Thoracic aorta (tissue), 2 donors: ENCODE results near the gene EMC9. TPM values are rescaled to one million over a fixed set of nuclear protein-coding genes. Genes with fewer than 3 reads are reported as not detected.
"Not testable (repeated sequence)": the region's sequence is repeated elsewhere in the genome, so short reads cannot be mapped to it uniquely, and the experiment has no call there.

Experiments
- ATAC-seq: fragments of 150-250 bp; one replicate; pipeline ENCODE4 v1.8.0; 2017; ENCODE audit warnings: low read depth; ENCODE audit not compliant: insufficient number of reproducible peaks, low FRiP score
- DNase-seq: peaks from one replicate; pipeline ENCODE4 v3.0.0-alpha.2; 2020; ENCODE audit warnings: low spot score
- H3K27ac ChIP-seq, 2 donors: fragments of 200-600 bp; sonication (generic); 1 replicate in 1 of 2; 2 replicates in 1 of 2; pipeline ENCODE4 v1.5.1; 2016; ENCODE audit warnings: mild to moderate bottlenecking in 2 of 2, moderate library complexity in 2 of 2
- H3K27me3 ChIP-seq: fragments of 200-600 bp; sonication (generic); replicated peaks from 2 replicates; pipeline ENCODE4 v1.6.0; 2016; ENCODE audit warnings: mild to moderate bottlenecking; ENCODE audit not compliant: insufficient read depth
- H3K36me3 ChIP-seq: fragments of 200-600 bp; sonication (generic); one replicate; pipeline ENCODE4 v1.5.1; 2016
- H3K4me1 ChIP-seq, 2 donors: fragments of 200-600 bp; sonication (generic); 1 replicate in 1 of 2; 2 replicates in 1 of 2; pipeline versions ENCODE4 v1.5.1 to v1.6.0; 2016; ENCODE audit warnings: low read depth in 2 of 2, mild to moderate bottlenecking in 1 of 2; ENCODE audit not compliant: control insufficient read depth in 1 of 2
- H3K4me3 ChIP-seq: fragments of 200-600 bp; sonication (generic); 2 replicates; pipeline ENCODE4 v1.5.1; 2016; ENCODE audit warnings: mild to moderate bottlenecking
- H3K9me3 ChIP-seq: fragments of 200-600 bp; sonication (generic); 2 replicates; pipeline ENCODE4 v1.5.1; 2016
- CTCF ChIP-seq: fragments of 200-600 bp; sonication (generic); IDR thresholded peaks from one replicate; pipeline ENCODE4 v1.5.1; 2019; ENCODE audit warnings: antibody characterized with exemption
- total RNA-seq, 2 donors: library from RNA; depleted of rRNA; stranded (reverse); fragments of >200 nt; gene quantifications; one replicate each; pipeline versions ENCODE4 v1.1.0 to v1.2.3, GENCODE V29; 2016

EMC9 gene
- total RNA-seq, 2 donors from 2014 or later: 4.9 to 18.6 TPM

- no peak for ATAC-seq
- no peaks in the 10 kb centered on the region for H3K27me3 ChIP-seq
- TF ChIP-seq CTCF: no peak
- no peak overlapping the region for H3K27ac ChIP-seq
- no peak for DNase-seq
- H3K9me3 ChIP-seq: no peaks in the 10 kb centered on the region
- no peaks in the 10 kb centered on the region for H3K36me3 ChIP-seq
- H3K4me1 ChIP-seq: no peaks in the 10 kb centered on the region
- no peak overlapping the region for H3K4me3 ChIP-seq
Observed at GRCh38 chr14:24106672-24107271, 34.6 kb downstream of the EMC9 start.

GRCh38 chr14:24105609-24106239 is 35.7 kb downstream of the EMC9 start:
- not testable (repeated sequence) for H3K27ac ChIP-seq, H3K9me3 ChIP-seq, H3K27me3 ChIP-seq, H3K4me1 ChIP-seq, ATAC-seq, H3K4me3 ChIP-seq, DNase-seq, H3K36me3 ChIP-seq

GRCh38 chr14:24103451-24103850 is 37.9 kb downstream of the EMC9 start:
- TF ChIP-seq CTCF: no peak
- H3K27ac ChIP-seq: no peak overlapping the region
- ATAC-seq (no peak), DNase-seq (no peak)
- no peaks in the 10 kb centered on the region for H3K9me3 ChIP-seq
- H3K4me1 ChIP-seq: no peaks in the 10 kb centered on the region
- no peaks in the 10 kb centered on the region for H3K27me3 ChIP-seq
- no peak overlapping the region for H3K4me3 ChIP-seq
- no peaks in the 10 kb centered on the region for H3K36me3 ChIP-seq

- H3K27ac ChIP-seq: no peak overlapping the region
- H3K36me3 ChIP-seq: no peaks in the 10 kb centered on the region
- DNase-seq (no peak), ATAC-seq (no peak)
- no peaks in the 10 kb centered on the region for H3K9me3 ChIP-seq
- no peak for TF ChIP-seq CTCF
- no peaks in the 10 kb centered on the region for H3K4me1 ChIP-seq
- H3K4me3 ChIP-seq: no peak overlapping the region
- H3K27me3 ChIP-seq: no peaks in the 10 kb centered on the region
Observed at GRCh38 chr14:24102357-24103048, 38.9 kb downstream of the EMC9 start.

- H3K36me3 ChIP-seq: no peaks in the 10 kb centered on the region
- H3K4me1 ChIP-seq: no peaks in the 10 kb centered on the region
- H3K4me3 ChIP-seq: no peak overlapping the region
- no peak for TF ChIP-seq CTCF
- H3K27ac ChIP-seq: no peak overlapping the region
- ATAC-seq (no peak), DNase-seq (no peak)
- no peaks in the 10 kb centered on the region for H3K9me3 ChIP-seq
- no peaks in the 10 kb centered on the region for H3K27me3 ChIP-seq
Observed at GRCh38 chr14:24100982-24101494, 40.4 kb downstream of the EMC9 start.
